ENCODE measurements around the gene PCNT.
"Not testable (repeated sequence)": the region's sequence is repeated elsewhere in the genome, so short reads cannot be mapped to it uniquely, and the experiment has no call there.

Gene PCNT

GRCh38 chr21:46428987-46429710 is 105.2 kb downstream of the PCNT start:
- DNase-seq: no peak

GRCh38 chr21:46429754-46430681 is 106.1 kb downstream of the PCNT start:
- DNase-seq: no peak

- DNase-seq: no peak
Measured at GRCh38 chr21:46431448-46431847, 107.5 kb downstream of the PCNT start.

GRCh38 chr21:46431884-46432488 is 108.0 kb downstream of the PCNT start:
- DNase-seq: no peak

GRCh38 chr21:46433116-46433515 is 109.2 kb downstream of the PCNT start:
- DNase-seq: not testable (repeated sequence)

GRCh38 chr21:46434322-46434958 is 110.5 kb downstream of the PCNT start:
- no peak for DNase-seq

GRCh38 chr21:46435786-46436227 is 111.9 kb downstream of the PCNT start:
- no peak for DNase-seq

GRCh38 chr21:46436621-46437020 is 112.7 kb downstream of the PCNT start:
- no peak for DNase-seq

GRCh38 chr21:46437096-46437498 is 113.1 kb downstream of the PCNT start:
- no peak for DNase-seq

GRCh38 chr21:46437511-46437910 is 113.6 kb downstream of the PCNT start:
- no peak for DNase-seq

GRCh38 chr21:46438241-46438640 is 114.3 kb downstream of the PCNT start:
- DNase-seq: no peak

- DNase-seq: no peak
Measured at GRCh38 chr21:46439906-46440305, 116.0 kb downstream of the PCNT start.

- no peak for DNase-seq
Measured at GRCh38 chr21:46441331-46441730, 117.4 kb downstream of the PCNT start.

- no peak for DNase-seq
Measured at GRCh38 chr21:46441961-46442498, 118.1 kb downstream of the PCNT start.

- DNase-seq: no peak
Measured at GRCh38 chr21:46442938-46443337, 119.0 kb downstream of the PCNT start.

GRCh38 chr21:46443910-46444309 is 120.0 kb downstream of the PCNT start:
- no peak for DNase-seq

- DNase-seq: no peak
Measured at GRCh38 chr21:46448108-46448507, 124.2 kb downstream of the PCNT start.

- DNase-seq: not testable (repeated sequence)
Measured at GRCh38 chr21:46448855-46449254, 124.9 kb downstream of the PCNT start.

GRCh38 chr21:46452710-46453109 is 128.8 kb downstream of the PCNT start:
- DNase-seq: no peak

GRCh38 chr21:46454142-46454541 is 130.2 kb downstream of the PCNT start:
- no peak for DNase-seq

- DNase-seq: no peak
Measured at GRCh38 chr21:46454634-46455390, 130.9 kb downstream of the PCNT start.
